SW480 (cell line): Measurements from ENCODE around the gene ERC2.

Experiments used
- DNase-seq: peaks from one replicate; pipeline ENCODE4 v3.0.0-alpha.2; 2016; ENCODE audit warnings: low spot score

The ERC2 gene

DNA sequence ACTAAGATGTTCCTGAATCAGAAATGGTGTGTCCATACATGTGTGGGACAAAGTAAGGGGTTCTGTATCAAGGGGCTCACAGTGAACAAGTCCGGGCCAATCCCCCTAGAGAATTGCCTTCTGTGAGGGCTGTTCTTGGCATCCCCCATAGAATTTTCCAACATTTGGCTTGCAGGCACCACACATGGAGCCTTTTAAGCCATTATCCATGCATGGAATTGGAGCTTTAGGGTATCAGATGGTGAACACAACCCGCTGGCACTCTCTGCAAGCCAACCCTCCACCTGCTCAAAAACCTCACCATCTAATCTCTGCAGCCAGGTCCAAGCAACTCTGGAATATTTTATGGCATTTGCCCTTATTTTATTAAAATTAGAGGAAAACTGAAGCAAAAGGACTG, 278.7 kb downstream of the ERC2 start:
- DNase-seq, result no peak

DNA sequence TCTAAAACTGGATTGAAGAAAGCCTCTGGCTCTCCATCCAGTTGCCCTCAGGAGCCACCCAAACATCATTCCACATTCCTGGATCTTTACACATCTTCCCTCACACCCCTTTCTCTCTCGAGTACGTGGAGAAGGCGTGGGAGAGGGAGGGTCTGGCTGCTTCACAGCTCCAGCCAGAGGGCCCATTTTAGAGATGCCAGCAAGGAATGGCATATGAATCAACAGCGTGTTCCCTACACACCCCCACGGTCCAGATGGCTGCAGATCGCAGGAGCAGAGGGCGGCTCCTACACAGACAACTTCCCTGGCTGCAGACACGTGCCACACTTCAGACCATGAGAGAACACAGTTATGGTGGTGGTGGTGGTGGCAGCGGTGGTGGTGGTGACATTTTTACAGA, 280.1 kb downstream of the ERC2 start:
- no peak for DNase-seq

DNA sequence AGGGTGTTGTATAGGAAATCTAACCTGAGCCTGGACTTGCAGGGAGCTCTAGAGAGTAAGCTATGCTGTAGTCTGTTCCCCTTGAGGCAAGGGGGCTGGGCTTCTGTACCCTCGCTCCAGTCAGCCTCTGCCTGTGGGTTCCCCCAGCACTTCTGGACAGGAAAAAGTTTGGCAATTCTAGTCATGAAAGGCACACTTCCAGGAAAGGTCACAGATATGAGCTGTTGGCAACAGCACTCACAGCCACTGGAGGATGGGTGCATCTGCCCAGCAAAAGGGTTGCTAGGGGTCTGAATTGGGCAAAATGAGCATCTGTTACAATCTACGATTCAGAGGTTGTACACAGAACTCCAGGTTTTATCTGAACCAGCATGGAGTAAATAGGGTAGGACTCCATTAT, 281.2 kb downstream of the ERC2 start:
- no peak for DNase-seq

DNA sequence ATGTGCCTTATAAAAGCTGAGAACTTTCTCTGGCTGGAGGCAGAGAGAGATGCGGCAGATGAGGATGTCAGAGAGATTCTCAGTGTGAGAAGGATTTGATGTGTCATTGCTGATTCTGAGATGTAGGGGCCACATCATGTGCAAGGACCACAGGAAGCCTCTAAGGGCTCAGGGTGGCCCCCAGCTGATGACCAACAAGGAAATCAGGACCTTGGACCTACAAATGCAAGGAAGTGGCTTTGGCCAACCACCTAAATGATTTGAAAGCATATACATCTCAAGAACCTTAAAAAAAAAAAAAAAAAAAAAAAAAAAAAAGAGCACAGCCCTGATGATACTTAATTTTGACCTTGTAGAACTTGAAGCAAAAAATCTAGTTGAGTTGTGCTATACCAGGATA, 282.4 kb downstream of the ERC2 start:
- no peak for DNase-seq

DNA sequence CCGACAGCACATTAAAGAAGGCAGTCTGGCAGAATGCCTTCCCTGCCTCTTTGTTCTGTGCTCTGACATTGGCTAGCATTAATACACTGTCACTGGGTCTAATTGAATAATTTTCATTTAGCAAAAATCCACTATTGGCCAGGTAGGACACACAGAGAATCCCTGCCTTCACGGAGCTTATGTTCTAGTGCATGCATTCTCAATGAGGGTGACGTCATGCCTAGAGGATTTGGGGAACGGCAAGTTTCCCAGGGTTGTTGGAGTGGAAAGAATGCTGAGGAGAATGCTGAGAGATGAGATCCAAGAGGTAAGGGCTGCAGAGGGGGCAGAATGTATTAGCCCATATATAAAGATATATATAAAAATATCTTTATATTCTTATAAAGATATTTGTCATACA, 284.7 kb downstream of the ERC2 start:
- no peak for DNase-seq

DNA sequence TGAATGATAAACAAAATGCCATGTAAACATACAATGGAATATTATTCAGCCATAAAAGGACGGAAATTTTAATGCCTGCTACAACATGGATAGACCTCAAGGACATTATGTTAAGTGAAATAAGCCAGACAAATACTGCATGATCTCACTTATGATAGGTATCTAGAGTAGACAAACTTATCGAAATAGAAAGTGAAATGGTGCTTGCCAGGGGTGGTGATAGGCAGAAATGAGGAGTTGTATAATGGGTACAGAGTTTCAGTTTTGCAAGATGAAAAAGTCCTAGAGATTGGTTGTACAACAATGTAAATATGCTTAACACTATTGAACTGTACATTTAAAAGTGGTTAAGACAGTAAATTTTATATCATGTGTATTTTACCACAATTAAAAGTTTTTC, 287.8 kb downstream of the ERC2 start:
- no peak for DNase-seq

DNA sequence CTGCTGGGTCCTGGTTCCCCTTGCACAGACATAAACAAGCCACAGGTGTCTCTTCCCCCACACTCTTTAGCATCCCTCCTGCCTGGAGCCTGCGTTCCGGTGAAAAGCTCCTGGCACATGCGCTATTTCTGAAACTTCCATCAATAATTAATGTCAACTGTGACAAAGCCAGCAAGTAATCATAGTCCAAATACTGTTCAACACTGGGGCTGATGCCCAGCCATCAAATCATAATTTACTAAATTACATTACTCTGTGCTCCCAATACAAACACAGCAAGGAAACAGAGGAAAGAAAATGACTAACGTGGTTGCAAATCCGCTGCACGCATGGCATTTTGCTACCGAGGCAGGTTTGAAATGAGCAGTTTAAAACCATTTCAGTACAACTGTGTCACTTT, 294.7 kb downstream of the ERC2 start:
- DNase-seq, result no peak

DNA sequence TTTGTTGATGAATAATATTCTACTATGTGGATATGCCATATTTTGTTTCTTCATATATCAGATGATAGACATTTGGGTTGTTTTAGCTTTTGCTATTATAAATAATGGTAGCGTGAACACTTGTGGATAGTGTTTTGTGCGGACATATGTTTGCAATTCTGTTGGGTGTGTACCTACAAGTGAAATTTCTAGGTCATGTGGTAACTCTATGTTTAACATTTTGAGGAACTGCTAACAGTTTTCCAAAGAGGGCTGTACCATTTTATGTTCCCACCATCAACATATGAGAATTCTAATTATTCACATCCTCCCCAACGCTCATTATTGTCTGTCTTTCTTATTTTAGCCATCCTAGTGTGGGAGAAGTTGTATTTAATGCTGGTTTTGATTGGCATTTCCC, 303.8 kb downstream of the ERC2 start:
- no peak for DNase-seq

DNA sequence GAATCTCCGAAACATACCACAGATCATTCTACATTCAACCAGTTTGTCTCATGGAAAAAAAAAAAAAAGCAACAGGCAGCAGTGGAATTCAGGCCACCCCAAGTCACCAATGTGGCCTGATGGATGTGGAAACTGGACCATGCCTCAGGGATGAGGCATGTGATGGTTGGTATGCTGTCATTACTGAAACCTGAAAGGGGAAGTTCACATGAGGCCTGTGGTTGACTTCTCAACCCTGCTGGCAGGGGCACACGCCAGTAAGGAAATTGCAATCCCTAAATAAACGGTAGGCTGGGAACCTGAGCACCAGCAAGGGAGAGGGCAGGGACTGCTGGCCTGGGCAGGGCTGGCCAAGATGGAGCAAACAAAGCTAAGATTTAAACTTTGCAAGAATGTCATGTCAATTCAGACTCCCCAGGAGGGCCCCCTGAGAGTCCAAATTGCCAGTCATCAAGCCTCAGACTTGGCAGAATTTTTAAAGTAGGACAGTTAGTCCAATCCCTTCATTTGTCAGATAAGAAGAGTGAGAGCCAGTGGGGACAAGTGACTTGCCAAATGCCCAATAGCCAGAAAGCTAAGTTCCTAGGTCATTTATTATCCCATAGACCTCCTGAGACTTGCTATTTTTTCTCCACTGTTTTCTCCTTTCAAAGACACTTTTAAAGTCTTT, 310.4 kb downstream of the ERC2 start:
- DNase-seq, result no peak

DNA sequence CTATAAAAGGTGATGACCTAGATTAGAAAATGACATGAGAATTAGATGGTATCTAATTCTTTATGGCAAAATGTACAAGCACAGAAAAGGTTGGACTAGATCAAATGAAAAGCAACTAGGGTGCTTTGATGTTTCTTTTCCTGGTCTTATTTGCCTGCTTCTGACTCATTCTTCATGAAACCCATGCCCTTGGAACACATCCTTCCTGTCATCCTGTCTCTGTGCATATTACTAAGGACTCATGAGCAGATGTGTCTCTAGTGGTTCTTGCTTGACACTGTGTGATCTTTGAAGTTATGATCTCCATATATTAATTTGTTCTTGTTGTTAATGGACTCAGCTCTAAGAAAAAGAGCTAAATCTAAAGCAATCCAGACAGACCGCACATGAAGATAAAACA, 314.0 kb downstream of the ERC2 start:
- DNase-seq, result no peak

DNA sequence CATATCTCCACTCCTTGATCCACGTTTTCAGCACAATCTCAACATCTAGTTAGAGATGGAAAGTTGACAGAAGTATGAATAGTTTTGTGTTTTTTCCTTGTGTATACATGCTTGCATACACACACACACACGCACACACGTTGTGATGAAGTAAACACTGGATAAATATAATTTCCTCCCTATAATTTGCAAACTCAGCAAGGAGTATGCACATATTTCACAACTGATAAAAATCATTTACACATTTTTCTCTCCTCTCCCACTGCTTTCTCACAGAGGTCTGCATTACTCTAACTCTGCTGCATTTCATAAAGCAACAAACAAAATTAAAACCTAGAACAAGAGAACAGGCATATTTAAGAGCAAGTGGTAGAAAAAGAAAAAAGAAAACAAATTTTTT, 320.9 kb downstream of the ERC2 start:
- DNase-seq, result no peak

DNA sequence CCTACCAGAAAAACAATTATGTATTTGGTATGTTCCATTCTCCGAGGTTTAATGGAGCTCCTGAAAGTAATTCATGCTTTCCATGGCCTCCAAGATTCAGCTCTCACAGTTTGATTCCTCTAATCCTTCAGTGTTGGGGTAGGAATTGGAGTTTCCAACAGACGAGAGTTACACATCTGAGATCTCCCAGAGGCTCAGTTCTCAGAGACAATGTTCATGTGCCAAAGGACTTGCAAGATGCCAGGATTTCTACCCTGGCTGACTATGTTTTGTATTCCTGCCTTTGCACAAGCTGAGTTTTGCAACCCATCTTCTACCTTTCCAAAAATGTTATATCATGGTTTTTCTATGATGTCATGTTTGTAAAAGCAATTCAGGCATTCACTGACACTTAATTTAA, 322.9 kb downstream of the ERC2 start:
- DNase-seq, result no peak

DNA sequence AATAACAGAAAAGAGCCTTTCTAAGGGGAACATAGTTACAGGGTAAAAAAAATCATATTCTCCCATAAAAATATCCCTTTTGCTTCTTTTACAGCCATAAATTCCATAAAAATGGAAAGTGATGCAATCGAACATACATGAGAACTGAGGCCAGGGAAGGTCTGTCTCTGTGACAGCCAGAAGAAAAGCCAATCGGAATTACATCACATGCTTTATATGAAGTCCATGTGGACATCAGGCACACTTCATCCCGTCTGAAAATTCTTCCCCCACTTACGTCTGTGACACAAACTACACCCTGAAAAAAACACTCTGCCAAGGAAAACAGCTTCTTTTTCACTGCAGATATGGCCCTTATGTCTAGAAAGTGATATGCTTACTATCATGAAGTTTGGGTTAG, 323.5 kb downstream of the ERC2 start:
- no peak for DNase-seq

DNA sequence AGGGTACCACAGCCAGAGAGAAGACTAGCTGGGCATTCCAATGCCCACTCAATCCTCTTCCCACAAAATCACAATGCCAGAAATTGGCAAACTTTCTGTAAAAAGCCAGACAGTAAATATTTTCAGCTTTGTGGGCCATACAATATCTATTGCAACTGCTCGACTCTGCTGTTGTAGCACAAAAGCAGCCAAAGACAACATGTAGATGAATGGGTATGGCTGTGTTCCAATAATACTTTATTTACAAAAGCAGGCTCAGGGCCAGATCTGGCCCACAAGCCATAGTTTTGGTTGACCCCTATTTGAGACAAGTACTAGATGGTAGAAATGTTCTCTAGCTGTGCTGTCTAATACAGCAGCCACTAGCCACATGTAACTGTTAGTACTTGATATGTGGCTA, 330.9 kb downstream of the ERC2 start:
- DNase-seq, result no peak

DNA sequence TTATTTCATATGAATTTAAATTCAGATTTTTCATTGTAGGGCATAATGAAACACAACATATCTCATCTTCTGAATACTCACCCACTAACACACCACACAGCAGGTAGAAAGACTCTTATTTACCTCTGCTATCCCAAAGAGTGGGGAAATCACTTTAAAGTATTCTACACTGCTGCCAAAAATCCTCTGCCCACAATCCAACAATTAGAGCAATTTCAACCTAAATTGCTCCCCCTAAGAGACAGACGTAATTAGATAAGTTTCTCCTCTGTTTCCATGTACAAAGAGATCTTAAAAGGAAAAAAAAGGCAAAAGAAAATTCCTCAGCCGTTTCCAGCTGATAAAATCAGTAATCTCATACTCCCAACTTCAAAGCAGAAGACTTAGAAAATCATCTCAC, 331.8 kb downstream of the ERC2 start:
- no peak for DNase-seq

DNA sequence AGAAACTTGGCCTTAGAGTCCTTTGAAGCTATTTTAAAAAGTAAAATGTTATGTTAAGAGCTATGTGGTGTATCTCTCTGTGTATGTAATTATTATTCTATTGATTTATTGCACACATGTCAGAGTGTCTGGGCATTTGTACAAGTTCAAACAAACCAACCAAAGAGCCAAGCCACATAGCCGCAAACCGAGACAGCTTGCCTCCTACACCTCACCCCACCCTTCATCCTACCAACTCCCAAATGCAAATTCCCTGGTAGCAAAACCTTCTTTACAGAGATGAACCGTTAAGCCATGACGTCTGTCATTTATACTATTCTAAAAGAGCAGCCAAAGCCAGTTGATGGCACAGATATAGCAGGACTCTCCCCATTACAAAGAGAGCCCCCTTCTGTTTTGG, 332.3 kb downstream of the ERC2 start:
- DNase-seq, result peak; percentile 36

DNA sequence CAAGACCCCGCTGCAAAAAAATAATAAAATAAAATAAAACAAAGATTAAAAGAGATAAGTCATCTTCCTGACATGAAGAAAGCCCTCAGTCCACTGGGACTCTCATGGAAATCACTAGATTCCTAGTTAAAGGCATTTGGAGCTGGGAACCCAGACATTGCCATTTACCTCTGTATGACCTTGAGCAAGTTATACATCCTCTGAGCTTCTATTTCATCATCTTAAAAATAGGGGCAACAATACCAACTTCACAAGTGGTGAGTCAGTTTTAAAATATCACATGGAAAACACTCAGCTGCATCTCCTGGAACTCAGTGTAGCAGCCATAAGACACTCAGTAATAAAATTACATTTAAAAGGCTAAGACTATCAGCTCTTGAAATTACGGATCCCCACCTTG, 334.8 kb downstream of the ERC2 start:
- DNase-seq, result peak; percentile 5

DNA sequence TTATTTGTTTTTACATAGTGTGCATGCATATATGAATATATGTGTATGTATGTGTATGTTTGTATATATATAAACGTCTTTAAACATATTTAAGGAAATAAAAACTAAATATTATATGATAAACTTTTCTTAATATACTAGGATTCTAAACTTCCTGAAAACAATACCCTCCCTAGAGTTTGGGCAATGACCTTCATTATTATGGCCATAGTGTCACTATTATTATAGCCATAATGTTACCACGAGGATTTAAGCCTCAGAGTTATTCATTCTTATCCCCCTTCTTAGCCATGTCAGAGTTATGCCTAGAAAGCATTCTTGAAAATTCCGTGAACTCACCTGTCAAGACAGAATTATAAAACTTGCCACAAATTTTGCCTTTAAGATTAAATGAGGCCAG, 335.5 kb downstream of the ERC2 start:
- no peak for DNase-seq

DNA sequence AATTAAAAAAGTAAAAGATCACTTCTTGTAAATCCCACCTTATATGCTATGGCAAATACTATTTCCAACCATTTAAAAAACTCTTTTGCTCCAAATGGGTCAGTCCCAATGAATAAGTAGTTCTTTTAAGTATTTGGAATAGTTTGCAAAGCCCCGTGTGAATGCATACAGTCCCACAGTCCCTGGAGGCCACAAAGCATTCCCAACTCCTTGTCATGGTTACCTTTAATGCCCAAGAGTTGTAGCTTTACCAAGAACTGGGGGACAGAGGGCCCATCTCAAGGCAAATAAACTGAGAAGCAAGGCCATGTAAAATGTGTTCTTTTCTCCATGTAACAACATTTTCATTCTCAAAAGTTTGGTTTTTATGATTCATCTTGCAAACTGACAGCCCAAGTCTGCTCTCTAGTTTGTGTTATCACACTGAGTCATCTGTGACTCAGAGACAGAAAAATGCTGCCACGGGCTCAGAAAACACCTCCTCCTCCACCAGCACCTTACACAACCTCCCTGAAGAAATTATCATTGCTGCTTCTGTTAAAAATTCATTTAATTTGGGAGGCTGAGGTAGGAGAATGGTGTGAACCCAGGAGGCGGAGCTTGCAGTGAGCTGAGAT, 336.2 kb downstream of the ERC2 start:
- peak; percentile 66 for DNase-seq

DNA sequence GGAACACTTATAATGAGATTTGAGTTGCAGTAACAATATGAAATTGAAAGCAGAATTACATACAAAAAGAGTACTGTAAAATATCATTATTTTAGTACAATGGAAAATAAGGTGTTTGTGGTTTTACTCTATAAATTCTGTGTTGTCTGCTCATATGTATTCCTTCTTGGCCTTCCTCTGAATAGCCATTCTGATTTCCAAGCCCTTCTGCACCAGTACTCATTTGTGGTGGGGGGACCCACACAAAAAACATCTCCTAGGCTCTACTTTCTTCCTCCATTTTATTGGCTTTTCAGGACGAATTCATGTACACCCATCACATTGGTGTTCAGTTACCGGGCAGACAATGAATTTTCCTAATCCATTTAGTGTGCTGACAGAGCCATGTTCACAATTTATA, 338.2 kb downstream of the ERC2 start:
- no peak for DNase-seq

DNA sequence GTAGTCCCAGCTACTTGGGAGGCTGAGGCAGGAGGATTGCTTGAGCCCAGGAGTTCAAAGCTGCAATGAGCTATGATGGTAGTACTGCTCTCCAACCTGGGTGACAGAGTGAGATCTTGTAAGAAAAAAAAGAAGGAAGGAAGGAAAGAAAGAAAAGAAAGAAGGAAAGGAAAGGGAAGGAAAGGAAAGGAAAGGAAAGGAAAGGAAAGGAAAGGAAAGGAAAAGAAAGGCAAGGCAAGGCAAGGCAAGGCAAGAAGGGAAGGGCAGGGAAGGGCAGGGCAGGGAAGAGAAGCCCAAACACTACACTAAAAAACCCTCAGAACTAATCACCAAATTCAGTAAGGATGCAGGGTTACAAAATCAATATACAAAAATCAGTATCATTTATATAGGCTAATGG, 341.6 kb downstream of the ERC2 start:
- no peak for DNase-seq

DNA sequence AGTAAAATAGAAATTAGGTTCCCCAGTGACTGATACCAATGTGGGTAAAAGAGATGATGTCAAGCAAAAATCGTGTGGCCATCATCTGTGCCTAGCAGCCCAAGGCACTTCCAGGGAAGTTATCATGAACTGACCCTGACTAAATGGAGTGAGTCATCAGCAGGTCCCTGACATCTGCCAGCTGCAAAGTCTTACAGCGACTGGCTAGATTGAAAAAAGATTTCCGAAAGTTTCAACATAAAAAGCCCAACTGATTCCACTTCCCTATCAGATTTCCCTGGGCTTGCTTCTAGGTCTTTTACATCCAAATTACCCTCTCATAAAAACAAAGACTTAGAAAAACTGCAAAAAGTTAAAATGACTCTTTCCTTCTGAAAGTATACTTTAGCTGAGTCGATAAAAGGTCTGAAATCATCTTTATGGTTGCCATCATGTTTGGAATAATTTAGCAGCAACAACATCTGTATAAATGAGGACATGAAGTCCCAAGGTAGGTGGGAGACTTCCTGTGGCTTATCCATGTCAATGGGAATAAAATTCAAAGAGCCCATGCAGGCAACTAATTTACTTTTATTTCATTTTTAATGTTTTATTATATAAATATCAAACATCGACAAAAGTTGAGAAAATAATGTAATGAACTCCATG, 342.8 kb downstream of the ERC2 start:
- no peak for DNase-seq

DNA sequence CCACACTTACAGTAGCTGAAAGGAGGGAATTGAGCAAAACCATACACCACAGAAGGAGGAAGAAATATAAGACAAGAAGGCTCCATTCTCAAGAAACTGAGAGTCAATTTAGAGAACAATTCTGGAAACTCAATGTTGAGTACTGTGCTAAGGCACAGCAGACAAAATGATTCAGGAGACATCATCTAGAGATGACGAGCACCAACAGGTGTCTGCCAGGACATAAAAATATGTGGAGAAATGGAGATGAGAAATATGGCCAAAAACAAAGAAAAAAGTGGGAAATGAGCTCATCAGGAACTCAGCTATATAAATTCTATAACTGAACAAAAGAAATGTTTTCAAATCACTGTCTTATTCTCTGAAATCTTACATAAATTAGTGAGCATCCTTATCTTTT, 343.7 kb downstream of the ERC2 start:
- no peak for DNase-seq

DNA sequence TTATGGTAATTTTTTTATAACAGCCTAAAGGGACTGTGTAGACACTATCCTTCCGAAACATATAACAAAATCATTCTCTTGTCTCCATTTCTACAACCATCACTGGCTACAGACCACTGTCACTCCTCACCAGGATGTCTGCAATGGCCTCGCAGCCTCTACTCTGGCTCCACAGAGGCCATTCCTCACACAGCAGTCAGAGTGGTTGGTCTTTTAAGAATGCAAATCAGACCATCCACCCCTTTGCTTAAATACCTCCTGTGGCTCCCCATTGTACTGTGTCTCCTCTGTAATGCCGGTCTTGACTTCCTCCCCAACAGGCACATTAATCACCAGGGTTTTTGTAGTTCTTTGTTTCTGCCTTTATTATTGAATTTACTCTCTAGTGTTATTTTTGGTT, 344.8 kb downstream of the ERC2 start:
- DNase-seq, result no peak
